Measurements from ENCODE around the gene ALOX5.

The ALOX5 gene

DNA sequence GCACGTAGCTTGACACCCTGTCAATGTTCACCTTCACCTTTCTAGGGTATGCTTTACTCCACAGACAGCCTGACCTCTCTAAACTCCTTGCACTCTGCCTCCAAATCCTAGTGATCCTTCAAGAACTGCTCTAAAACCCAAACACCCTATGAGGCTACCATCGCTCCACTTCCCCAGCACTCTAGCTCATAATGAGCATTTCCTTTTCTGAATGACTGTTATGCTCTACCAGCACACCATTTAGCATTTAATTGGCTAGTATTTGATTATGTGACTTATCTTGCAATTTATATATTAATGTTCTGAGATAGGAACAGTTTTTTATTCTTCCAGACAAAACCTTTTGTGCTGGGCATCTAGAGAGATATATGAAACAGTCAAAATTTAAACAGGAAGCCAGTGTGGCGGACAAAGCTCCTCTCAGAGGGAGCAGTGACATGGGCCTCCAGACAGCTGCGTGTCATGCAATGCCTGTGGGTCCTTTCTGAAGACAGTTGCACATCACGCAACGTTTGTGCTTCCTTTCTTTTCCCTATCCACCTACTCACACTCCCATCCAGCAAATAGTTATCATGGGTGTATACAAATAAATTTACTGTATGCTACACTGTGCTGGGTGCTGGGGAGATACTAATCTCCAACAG is 86.3 kb downstream of the ALOX5 start:
- Histone ChIP-seq H3K27ac (replicated peaks) (peak overlapping the region; percentile 86), H3K27me3 (ENCODE audit: insufficient read depth, poor library complexity, severe bottlenecking) (no peaks in the 10 kb centered on the region), H3K4me3 (replicated peaks; ENCODE audit: insufficient read depth, low read length) (no peak overlapping the region)
- TF ChIP-seq POLR2AphosphoS5 (IDR thresholded peaks at IDR 0.05; ENCODE audit: low read depth) (peak; percentile 72), GABPA (IDR thresholded peaks at IDR 0.05; ENCODE audit: low read depth) (no peak), SPI1 (IDR thresholded peaks at IDR 0.05; ENCODE audit: borderline replicate concordance, low read depth) (peak; percentile 53; the same call in 1 of the 2 replicates)
- peak in 1 of 2 experiments; percentile 85 for DNase-seq (ENCODE audit: low read depth in 1 of 2, low spot score in 1 of 2)

DNA sequence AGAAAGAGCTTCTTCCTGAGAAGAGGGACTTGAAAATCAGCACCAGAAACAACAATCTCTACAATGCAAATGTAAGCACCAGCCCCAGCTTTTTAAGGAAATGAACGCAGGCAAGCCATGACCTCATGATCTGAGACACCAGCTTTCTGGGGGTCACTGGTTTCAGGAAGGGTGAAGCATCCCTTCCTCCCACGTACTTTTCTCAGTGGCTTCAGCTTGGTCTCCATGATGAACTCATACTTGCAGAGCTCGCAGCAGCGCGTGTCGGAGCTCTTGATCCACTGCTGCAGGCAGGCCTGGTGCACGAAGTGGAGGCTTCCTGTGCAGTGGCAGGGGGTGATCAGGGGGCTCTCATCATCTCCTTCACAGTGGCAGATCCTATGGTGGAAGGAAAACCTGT is 87.0 kb downstream of the ALOX5 start:
- peak in 1 of 2 experiments; percentile 33 for DNase-seq (ENCODE audit: low read depth in 1 of 2, low spot score in 1 of 2)
- no peak overlapping the region for H3K4me3 ChIP-seq (replicated peaks; ENCODE audit: insufficient read depth, low read length)
- peak overlapping the region; percentile 86 for H3K27ac ChIP-seq (replicated peaks)
- no peaks in the 10 kb centered on the region for H3K27me3 ChIP-seq (ENCODE audit: insufficient read depth, poor library complexity, severe bottlenecking)
- TF ChIP-seq, protein P1, sequence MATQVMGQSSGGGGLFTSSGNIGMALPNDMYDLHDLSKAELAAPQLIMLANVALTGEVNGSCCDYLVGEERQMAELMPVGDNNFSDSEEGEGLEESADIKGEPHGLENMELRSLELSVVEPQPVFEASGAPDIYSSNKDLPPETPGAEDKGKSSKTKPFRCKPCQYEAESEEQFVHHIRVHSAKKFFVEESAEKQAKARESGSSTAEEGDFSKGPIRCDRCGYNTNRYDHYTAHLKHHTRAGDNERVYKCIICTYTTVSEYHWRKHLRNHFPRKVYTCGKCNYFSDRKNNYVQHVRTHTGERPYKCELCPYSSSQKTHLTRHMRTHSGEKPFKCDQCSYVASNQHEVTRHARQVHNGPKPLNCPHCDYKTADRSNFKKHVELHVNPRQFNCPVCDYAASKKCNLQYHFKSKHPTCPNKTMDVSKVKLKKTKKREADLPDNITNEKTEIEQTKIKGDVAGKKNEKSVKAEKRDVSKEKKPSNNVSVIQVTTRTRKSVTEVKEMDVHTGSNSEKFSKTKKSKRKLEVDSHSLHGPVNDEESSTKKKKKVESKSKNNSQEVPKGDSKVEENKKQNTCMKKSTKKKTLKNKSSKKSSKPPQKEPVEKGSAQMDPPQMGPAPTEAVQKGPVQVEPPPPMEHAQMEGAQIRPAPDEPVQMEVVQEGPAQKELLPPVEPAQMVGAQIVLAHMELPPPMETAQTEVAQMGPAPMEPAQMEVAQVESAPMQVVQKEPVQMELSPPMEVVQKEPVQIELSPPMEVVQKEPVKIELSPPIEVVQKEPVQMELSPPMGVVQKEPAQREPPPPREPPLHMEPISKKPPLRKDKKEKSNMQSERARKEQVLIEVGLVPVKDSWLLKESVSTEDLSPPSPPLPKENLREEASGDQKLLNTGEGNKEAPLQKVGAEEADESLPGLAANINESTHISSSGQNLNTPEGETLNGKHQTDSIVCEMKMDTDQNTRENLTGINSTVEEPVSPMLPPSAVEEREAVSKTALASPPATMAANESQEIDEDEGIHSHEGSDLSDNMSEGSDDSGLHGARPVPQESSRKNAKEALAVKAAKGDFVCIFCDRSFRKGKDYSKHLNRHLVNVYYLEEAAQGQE (IDR thresholded peaks at IDR 0.05; ENCODE audit: insufficient replicate concordance, low read depth), result no peak
- no peak for TF ChIP-seq POLR2AphosphoS5 (IDR thresholded peaks at IDR 0.05; ENCODE audit: low read depth)
- no peak for TF ChIP-seq GABPA (IDR thresholded peaks at IDR 0.05; ENCODE audit: low read depth)
- TF ChIP-seq, protein P2, sequence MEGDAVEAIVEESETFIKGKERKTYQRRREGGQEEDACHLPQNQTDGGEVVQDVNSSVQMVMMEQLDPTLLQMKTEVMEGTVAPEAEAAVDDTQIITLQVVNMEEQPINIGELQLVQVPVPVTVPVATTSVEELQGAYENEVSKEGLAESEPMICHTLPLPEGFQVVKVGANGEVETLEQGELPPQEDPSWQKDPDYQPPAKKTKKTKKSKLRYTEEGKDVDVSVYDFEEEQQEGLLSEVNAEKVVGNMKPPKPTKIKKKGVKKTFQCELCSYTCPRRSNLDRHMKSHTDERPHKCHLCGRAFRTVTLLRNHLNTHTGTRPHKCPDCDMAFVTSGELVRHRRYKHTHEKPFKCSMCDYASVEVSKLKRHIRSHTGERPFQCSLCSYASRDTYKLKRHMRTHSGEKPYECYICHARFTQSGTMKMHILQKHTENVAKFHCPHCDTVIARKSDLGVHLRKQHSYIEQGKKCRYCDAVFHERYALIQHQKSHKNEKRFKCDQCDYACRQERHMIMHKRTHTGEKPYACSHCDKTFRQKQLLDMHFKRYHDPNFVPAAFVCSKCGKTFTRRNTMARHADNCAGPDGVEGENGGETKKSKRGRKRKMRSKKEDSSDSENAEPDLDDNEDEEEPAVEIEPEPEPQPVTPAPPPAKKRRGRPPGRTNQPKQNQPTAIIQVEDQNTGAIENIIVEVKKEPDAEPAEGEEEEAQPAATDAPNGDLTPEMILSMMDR (IDR thresholded peaks at IDR 0.05; ENCODE audit: insufficient read depth, low read length), result no peak
- no peak for TF ChIP-seq SPI1 (IDR thresholded peaks at IDR 0.05; ENCODE audit: borderline replicate concordance, low read depth)

DNA sequence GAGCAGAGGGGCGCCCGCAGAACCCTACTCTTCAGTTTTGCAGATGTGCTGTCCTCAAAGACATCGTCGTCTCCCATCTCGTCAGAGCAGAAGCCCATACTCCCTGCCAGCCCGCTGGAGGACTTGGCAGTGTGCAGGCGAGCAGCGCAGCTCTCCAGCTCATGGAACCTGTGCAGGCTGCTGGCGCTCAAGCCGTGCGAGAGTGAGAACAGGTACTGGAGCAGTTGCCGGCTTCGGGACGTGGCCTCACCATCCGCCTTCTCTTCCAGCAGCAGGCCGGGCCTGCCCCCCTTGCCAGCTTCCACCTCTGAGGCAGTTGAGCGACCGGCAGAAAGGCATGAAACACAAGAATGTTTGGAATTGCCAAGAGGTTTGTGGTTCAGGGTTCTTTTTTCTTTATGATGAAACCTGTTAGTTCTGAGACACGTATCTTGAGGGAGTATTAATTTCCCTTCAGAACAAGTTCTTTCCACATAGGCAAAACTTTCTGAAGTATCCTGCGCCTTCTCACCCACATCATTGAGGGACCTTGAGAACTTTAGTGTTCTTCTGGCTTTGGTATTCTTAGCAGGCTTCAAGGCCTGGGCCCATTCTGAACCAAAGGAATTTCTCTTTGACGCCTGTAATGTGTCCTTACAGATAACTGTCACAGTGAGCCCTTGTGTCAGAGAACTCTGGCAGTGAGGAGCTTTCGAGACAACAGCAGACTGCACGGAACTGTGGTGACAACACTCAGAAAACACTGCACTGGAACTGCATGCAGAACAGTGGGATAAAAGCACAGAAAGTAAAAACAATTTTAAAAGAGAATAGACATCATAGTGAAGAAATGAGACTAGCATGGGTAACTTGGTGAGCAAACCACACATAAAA is 89.5 kb downstream of the ALOX5 start:
- TF ChIP-seq SPI1 (IDR thresholded peaks at IDR 0.05; ENCODE audit: borderline replicate concordance, low read depth) (no peak), GABPA (IDR thresholded peaks at IDR 0.05; ENCODE audit: low read depth) (no peak), POLR2AphosphoS5 (IDR thresholded peaks at IDR 0.05; ENCODE audit: low read depth) (no peak)
- TF ChIP-seq, protein P2 (IDR thresholded peaks at IDR 0.05; ENCODE audit: insufficient read depth, low read length), result no peak
- TF ChIP-seq, protein P1 (IDR thresholded peaks at IDR 0.05; ENCODE audit: insufficient replicate concordance, low read depth), result no peak
- Histone ChIP-seq H3K27ac (replicated peaks) (peak overlapping the region; percentile 86), H3K4me3 (replicated peaks; ENCODE audit: insufficient read depth, low read length) (peak overlapping the region; percentile 24), H3K27me3 (ENCODE audit: insufficient read depth, poor library complexity, severe bottlenecking) (no peaks in the 10 kb centered on the region)
- DNase-seq (ENCODE audit: low read depth in 1 of 2, low spot score in 1 of 2), result peak in 1 of 2 experiments; percentile 37

DNA sequence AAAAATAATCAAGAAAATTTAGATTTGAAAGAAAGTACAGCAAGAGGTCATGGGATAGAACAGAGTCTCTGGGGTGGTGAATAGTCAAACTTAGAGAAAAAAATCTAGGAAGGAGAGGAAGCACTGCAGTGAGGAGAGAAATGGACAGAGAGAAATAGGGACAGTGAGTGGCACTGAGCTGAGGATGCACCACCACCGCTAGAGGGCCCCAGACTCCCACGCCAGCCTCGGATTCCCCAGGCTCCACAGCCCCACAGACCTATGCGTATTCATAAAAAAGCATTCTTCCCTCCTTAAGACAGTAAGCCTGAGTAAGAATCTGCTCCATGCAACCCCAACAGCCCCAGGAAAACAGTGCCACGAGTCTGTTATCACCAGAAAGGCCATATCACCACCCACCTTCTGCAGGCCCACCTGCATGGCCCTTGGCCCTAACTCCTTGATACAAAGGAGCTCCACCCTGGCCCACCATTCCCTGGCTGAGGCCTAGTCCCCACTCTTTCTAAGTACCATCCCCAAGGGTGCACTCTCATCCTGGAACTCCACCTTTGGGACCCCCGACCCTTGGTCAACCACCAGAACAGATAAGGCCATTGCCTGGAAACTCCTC is 91.0 kb downstream of the ALOX5 start:
- peak in 1 of 2 experiments; percentile 79 for DNase-seq (ENCODE audit: low read depth in 1 of 2, low spot score in 1 of 2)
- no peak overlapping the region for H3K4me3 ChIP-seq (replicated peaks; ENCODE audit: insufficient read depth, low read length)
- TF ChIP-seq, protein P2 (IDR thresholded peaks at IDR 0.05; ENCODE audit: insufficient read depth, low read length), result peak; percentile 93
- TF ChIP-seq SPI1 (IDR thresholded peaks at IDR 0.05; ENCODE audit: borderline replicate concordance, low read depth) (no peak), POLR2AphosphoS5 (IDR thresholded peaks at IDR 0.05; ENCODE audit: low read depth) (no peak), GABPA (IDR thresholded peaks at IDR 0.05; ENCODE audit: low read depth) (no peak)
- no peaks in the 10 kb centered on the region for H3K27me3 ChIP-seq (ENCODE audit: insufficient read depth, poor library complexity, severe bottlenecking)
- H3K27ac ChIP-seq (replicated peaks), result peak overlapping the region; percentile 86
